Neural cell (in vitro differentiated cells): ENCODE measurements around the gene SHISA2. TPM values are rescaled to one million over a fixed set of nuclear protein-coding genes. Genes with fewer than 3 reads are reported as not detected.

Source experiments
- H2AFZ ChIP-seq: fragments of 200-600, 300-800 bp; sonication (generic), shearing (Covaris generic); 2 replicates; pipeline ENCODE4 v1.6.0; 2014; ENCODE audit warnings: low read depth, mild to moderate bottlenecking, antibody characterized with exemption, low read length, moderate library complexity
- H3F3A ChIP-seq: fragments of 200-600 bp; shearing (Covaris generic); 2 replicates; pipeline ENCODE4 v1.6.1; 2016; ENCODE audit warnings: mild to moderate bottlenecking, moderate library complexity, mixed read lengths, antibody characterized with exemption, low read length; ENCODE audit not compliant: insufficient read depth, poor library complexity, severe bottlenecking
- H3K27ac ChIP-seq: fragments of 200-600, 300-800 bp; sonication (generic), shearing (Covaris generic); 2 replicates; pipeline ENCODE4 v1.5.1; 2014; ENCODE audit warnings: mild to moderate bottlenecking, low read length, moderate library complexity
- H3K27me3 ChIP-seq: fragments of 300-800, 200-600 bp; sonication (generic), shearing (Covaris generic); 2 replicates; pipeline ENCODE4 v1.6.0; 2014; ENCODE audit warnings: mild to moderate bottlenecking, low read depth, low read length, moderate library complexity; ENCODE audit not compliant: insufficient read depth
- H3K36me3 ChIP-seq: fragments of 300-800, 200-600 bp; sonication (generic), shearing (Covaris generic); 2 replicates; pipeline ENCODE4 v1.5.1; 2014; ENCODE audit warnings: mild to moderate bottlenecking, antibody characterized with exemption, low read length, moderate library complexity; ENCODE audit not compliant: insufficient read depth
- H3K4me2 ChIP-seq: fragments of 300-800, 200-600 bp; sonication (generic), shearing (Covaris generic); 2 replicates; pipeline ENCODE4 v1.6.0; 2014; ENCODE audit warnings: mild to moderate bottlenecking, low read length
- H3K4me3 ChIP-seq: fragments of 300-800, 200-600 bp; sonication (generic), shearing (Covaris generic); 2 replicates; pipeline ENCODE4 v1.5.1; 2014; ENCODE audit warnings: mild to moderate bottlenecking, low read length, moderate library complexity
- H3K79me2 ChIP-seq: fragments of 200-600 bp; shearing (Covaris generic); replicated peaks from 2 replicates; pipeline ENCODE4 v1.6.0; 2014; ENCODE audit warnings: mild to moderate bottlenecking, low read length, moderate library complexity; ENCODE audit not compliant: insufficient read depth
- H3K9ac ChIP-seq: fragments of 300-800, 200-600 bp; sonication (generic), shearing (Covaris generic); 2 replicates; pipeline ENCODE4 v1.6.1; 2016; ENCODE audit warnings: mild to moderate bottlenecking, low read length, mixed read lengths
- H3K9me2 ChIP-seq: fragments of 200-600 bp; shearing (Covaris generic); 2 replicates; pipeline ENCODE4 v1.6.1; 2016; ENCODE audit warnings: mild to moderate bottlenecking, low read length, mixed read lengths; ENCODE audit not compliant: insufficient read depth
- H3K9me3 ChIP-seq: fragments of 200-600, 300-800 bp; sonication (generic), shearing (Covaris generic); 2 replicates; pipeline ENCODE4 v1.6.1; 2016; ENCODE audit warnings: mild to moderate bottlenecking, mixed run types, low read length, moderate library complexity, mixed read lengths
- H4K20me1 ChIP-seq: fragments of 200-600 bp; shearing (Covaris generic); 2 replicates; pipeline ENCODE4 v1.6.1; 2016; ENCODE audit warnings: mild to moderate bottlenecking, mixed run types; ENCODE audit not compliant: insufficient read depth
- EP300 ChIP-seq: fragments of 450-650 bp; conservative IDR thresholded peaks from 2 replicates; pipeline ENCODE4 v1.6.1; 2014; ENCODE audit warnings: antibody characterized with exemption, mild to moderate bottlenecking, moderate library complexity; ENCODE audit not compliant: poor library complexity, severe bottlenecking
- EZH2 ChIP-seq: fragments of 200-600, 300-800 bp; shearing (Covaris generic), sonication (generic); IDR thresholded peaks from 2 replicates; pipeline ENCODE4 v1.6.1; 2014; ENCODE audit warnings: antibody characterized with exemption, low read length, borderline replicate concordance, mild to moderate bottlenecking; ENCODE audit not compliant: insufficient read depth, poor library complexity, severe bottlenecking
- MXI1 ChIP-seq: fragments of 450-650 bp; conservative IDR thresholded peaks from 2 replicates; pipeline ENCODE4 v1.6.1; 2014; ENCODE audit warnings: antibody characterized with exemption, mild to moderate bottlenecking; ENCODE audit not compliant: poor library complexity, severe bottlenecking
- POLR2AphosphoS5 ChIP-seq: IDR thresholded peaks from 2 replicates; pipeline ENCODE4 v1.6.1; 2012
- RAD21 ChIP-seq: fragments of 450-650 bp; conservative IDR thresholded peaks from 2 replicates; pipeline ENCODE4 v1.6.1; 2014; ENCODE audit warnings: antibody characterized with exemption, mild to moderate bottlenecking, moderate library complexity
- SMC3 ChIP-seq: fragments of 450-650 bp; conservative IDR thresholded peaks from 2 replicates; pipeline ENCODE4 v1.6.1; 2014; ENCODE audit warnings: antibody characterized with exemption, mild to moderate bottlenecking, moderate library complexity; ENCODE audit not compliant: poor library complexity
- TAF1 ChIP-seq: IDR thresholded peaks from 2 replicates; pipeline ENCODE4 v1.6.1; 2012; ENCODE audit warnings: low read depth
- polyA plus RNA-seq: library from polyadenylated mRNA; depleted of rRNA; stranded (reverse); fragments of >200 nt; gene quantifications from 2 replicates; pipeline ENCODE4 v1.2.3, GENCODE V29; 2014
- TF ChIP-seq, protein P1 (sequence below): fragments of 450-650 bp; IDR thresholded peaks from 2 replicates; pipeline ENCODE4 v1.5.1; 2014; ENCODE audit warnings: antibody characterized with exemption, mild to moderate bottlenecking, moderate library complexity; ENCODE audit not compliant: poor library complexity, severe bottlenecking
- TF ChIP-seq, protein P2 (sequence below): IDR thresholded peaks from 2 replicates; pipeline ENCODE4 v1.6.1; 2012; ENCODE audit warnings: borderline replicate concordance

SHISA2 gene
- polyA plus RNA-seq, 1 donor from 2014 or later: 2.3 TPM

DNA sequence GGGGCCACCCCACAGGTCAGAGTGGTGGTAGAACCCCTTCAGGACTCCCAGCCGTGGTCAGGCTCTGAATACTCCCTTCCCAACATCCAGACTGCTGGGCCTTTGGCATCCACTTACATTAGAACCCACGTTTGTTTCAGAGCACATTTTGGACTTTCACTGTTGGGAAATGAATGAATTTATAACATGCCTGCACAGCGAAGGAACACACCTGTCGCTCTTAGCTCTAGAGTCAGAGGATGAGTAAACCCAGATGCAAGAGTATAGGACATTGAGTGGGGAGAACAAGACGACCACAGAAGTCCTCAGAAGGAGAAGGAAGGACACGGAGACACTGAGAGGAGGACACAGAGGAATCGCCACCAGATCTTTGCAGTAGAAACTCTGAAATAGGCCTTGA is 30.9 kb downstream of the SHISA2 start:
- Histone ChIP-seq H3F3A (no peaks in the 10 kb centered on the region), H3K9ac (no peak overlapping the region), H3K36me3 (no peaks in the 10 kb centered on the region), H2AFZ (no peak overlapping the region), H3K9me2 (no peaks in the 10 kb centered on the region), H3K4me2 (no peak overlapping the region), H3K79me2 (no peaks in the 10 kb centered on the region), H3K9me3 (no peaks in the 10 kb centered on the region), H4K20me1 (no peaks in the 10 kb centered on the region), H3K27me3 (no peaks in the 10 kb centered on the region), H3K4me3 (no peak overlapping the region), H3K27ac (no peak overlapping the region)
- TF ChIP-seq TAF1 (no peak), EP300 (no peak), SMC3 (no peak), RAD21 (no peak), MXI1 (no peak), POLR2AphosphoS5 (no peak), EZH2 (no peak)
- TF ChIP-seq, protein P1, sequence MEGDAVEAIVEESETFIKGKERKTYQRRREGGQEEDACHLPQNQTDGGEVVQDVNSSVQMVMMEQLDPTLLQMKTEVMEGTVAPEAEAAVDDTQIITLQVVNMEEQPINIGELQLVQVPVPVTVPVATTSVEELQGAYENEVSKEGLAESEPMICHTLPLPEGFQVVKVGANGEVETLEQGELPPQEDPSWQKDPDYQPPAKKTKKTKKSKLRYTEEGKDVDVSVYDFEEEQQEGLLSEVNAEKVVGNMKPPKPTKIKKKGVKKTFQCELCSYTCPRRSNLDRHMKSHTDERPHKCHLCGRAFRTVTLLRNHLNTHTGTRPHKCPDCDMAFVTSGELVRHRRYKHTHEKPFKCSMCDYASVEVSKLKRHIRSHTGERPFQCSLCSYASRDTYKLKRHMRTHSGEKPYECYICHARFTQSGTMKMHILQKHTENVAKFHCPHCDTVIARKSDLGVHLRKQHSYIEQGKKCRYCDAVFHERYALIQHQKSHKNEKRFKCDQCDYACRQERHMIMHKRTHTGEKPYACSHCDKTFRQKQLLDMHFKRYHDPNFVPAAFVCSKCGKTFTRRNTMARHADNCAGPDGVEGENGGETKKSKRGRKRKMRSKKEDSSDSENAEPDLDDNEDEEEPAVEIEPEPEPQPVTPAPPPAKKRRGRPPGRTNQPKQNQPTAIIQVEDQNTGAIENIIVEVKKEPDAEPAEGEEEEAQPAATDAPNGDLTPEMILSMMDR: no peak
- TF ChIP-seq, protein P2, sequence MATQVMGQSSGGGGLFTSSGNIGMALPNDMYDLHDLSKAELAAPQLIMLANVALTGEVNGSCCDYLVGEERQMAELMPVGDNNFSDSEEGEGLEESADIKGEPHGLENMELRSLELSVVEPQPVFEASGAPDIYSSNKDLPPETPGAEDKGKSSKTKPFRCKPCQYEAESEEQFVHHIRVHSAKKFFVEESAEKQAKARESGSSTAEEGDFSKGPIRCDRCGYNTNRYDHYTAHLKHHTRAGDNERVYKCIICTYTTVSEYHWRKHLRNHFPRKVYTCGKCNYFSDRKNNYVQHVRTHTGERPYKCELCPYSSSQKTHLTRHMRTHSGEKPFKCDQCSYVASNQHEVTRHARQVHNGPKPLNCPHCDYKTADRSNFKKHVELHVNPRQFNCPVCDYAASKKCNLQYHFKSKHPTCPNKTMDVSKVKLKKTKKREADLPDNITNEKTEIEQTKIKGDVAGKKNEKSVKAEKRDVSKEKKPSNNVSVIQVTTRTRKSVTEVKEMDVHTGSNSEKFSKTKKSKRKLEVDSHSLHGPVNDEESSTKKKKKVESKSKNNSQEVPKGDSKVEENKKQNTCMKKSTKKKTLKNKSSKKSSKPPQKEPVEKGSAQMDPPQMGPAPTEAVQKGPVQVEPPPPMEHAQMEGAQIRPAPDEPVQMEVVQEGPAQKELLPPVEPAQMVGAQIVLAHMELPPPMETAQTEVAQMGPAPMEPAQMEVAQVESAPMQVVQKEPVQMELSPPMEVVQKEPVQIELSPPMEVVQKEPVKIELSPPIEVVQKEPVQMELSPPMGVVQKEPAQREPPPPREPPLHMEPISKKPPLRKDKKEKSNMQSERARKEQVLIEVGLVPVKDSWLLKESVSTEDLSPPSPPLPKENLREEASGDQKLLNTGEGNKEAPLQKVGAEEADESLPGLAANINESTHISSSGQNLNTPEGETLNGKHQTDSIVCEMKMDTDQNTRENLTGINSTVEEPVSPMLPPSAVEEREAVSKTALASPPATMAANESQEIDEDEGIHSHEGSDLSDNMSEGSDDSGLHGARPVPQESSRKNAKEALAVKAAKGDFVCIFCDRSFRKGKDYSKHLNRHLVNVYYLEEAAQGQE: no peak

DNA sequence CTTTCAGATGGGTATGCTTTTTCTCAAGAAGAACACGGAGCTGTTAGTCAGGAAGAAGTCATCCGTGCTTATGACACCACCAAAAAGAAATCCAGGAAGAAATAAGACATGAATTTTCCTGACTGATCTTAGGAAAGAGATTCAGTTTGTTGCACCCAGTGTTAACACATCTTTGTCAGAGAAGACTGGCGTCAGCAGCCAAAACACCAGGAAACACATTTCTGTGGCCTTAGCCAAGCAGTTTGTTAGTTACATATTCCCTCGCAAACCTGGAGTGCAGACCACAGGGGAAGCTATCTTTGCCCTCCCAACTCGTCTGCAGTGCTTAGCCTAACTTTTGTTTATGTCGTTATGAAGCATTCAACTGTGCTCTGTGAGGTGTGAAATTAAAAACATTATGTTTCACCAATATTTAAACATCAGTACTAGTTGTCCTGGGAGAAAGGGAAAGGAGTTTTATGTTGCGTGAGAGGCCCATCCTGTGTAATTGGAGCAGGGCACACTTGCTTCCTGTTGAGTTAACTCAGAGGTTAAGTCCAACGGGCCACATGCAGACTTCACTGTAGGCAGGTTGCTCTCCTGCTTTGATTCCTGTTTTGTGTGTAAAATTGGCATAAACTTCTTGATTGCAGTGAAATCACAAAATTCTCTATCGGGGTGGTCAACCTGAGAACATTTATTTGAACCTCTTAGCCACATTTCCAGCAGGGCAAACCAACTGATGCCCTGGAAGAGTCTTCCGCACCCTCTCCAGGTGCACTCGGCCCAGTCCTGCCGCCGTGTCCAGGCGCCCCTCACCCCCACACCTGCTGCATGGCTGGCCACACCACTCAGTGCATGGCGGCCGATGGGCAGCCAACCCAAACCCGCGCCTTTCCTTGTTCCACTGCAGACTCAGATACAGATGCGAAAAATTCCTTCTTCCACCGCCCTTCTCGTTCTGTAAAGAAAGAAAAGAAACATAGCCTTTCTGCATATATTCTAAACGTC is 31.6 kb downstream of the SHISA2 start:
- no peaks in the 10 kb centered on the region for H4K20me1 ChIP-seq
- no peak overlapping the region for H3K27ac ChIP-seq
- H3K4me3 ChIP-seq: no peak overlapping the region
- H3K9me2 ChIP-seq: no peaks in the 10 kb centered on the region
- no peaks in the 10 kb centered on the region for H3K27me3 ChIP-seq
- TF ChIP-seq RAD21 (no peak), SMC3 (no peak), EZH2 (no peak), POLR2AphosphoS5 (no peak), TAF1 (no peak), MXI1 (no peak)
- TF ChIP-seq, protein P1: no peak
- no peak overlapping the region for H2AFZ ChIP-seq
- H3K9ac ChIP-seq: no peak overlapping the region
- no peak overlapping the region for H3K4me2 ChIP-seq
- H3F3A ChIP-seq: no peaks in the 10 kb centered on the region
- no peaks in the 10 kb centered on the region for H3K79me2 ChIP-seq
- no peaks in the 10 kb centered on the region for H3K36me3 ChIP-seq
- H3K9me3 ChIP-seq: no peaks in the 10 kb centered on the region
